ENCODE measurements around the gene PFAS.
"Not testable (repeated sequence)": the region's sequence is repeated elsewhere in the genome, so short reads cannot be mapped to it uniquely, and the experiment has no call there.

The PFAS gene

GRCh38 chr17:8212312-8213180 is 36.5 kb upstream of the PFAS start:
- peak overlapping the region; percentile 91 for H3K27ac ChIP-seq
- TF ChIP-seq CTCF (IDR thresholded peaks at IDR 0.05) (no peak), ZFX (IDR thresholded peaks at IDR 0.05; ENCODE audit: borderline replicate concordance) (no peak)

- H3K27ac ChIP-seq = not testable (repeated sequence)
These were observed 35.1 kb upstream of the PFAS start for GRCh38 chr17:8214000-8214399.

GRCh38 chr17:8220783-8221662 is 28.1 kb upstream of the PFAS start:
- TF ChIP-seq CTCF (IDR thresholded peaks at IDR 0.05) (peak; percentile 17; the same call in 1 of the 2 replicates), ZFX (IDR thresholded peaks at IDR 0.05; ENCODE audit: borderline replicate concordance) (no peak)
- peak overlapping the region; percentile 98 for H3K27ac ChIP-seq

GRCh38 chr17:8221663-8222379 is 27.3 kb upstream of the PFAS start:
- TF ChIP-seq ZFX (IDR thresholded peaks at IDR 0.05; ENCODE audit: borderline replicate concordance) (no peak), CTCF (IDR thresholded peaks at IDR 0.05) (no peak)
- H3K27ac ChIP-seq = peak overlapping the region; percentile 98

- no peak for TF ChIP-seq ZFX (IDR thresholded peaks at IDR 0.05; ENCODE audit: borderline replicate concordance)
- no peak for TF ChIP-seq CTCF (IDR thresholded peaks at IDR 0.05)
- H3K27ac ChIP-seq = peak overlapping the region; percentile 98
These were observed 26.8 kb upstream of the PFAS start for GRCh38 chr17:8222380-8222629.

GRCh38 chr17:8222630-8223355 is 26.3 kb upstream of the PFAS start:
- TF ChIP-seq CTCF (IDR thresholded peaks at IDR 0.05) (no peak), ZFX (IDR thresholded peaks at IDR 0.05; ENCODE audit: borderline replicate concordance) (no peak)
- peak overlapping the region; percentile 98 for H3K27ac ChIP-seq

Data from 22Rv1 (cell line).